Tibial nerve (tissue), 4 donors: Measurements from ENCODE around the gene NUTM2D.
"Not testable (repeated sequence)": the region's sequence is repeated elsewhere in the genome, so short reads cannot be mapped to it uniquely, and the experiment has no call there.

Experiments
- CTCF ChIP-seq, 5 experiments: fragments of 200-600 bp in 3 of 5; fragments of 450-650 bp in 2 of 5; sonication (generic) in 3 of 5; IDR thresholded peaks; one replicate each; pipeline ENCODE4 v1.5.1; 2016 to 2019; ENCODE audit warnings: antibody characterized with exemption in 5 of 5, mild to moderate bottlenecking in 3 of 5, moderate library complexity in 2 of 5
- EP300 ChIP-seq, 2 donors: sonication (generic); formaldehyde crosslinking; IDR thresholded peaks; one replicate each; pipeline ENCODE4 v1.6.1; 2017; ENCODE audit warnings: antibody characterized with exemption in 2 of 2, mild to moderate bottlenecking in 1 of 2
- POLR2A ChIP-seq, 2 donors: fragments of 450-650 bp; IDR thresholded peaks; one replicate each; pipeline ENCODE4 v1.6.1; 2017; ENCODE audit warnings: antibody characterized with exemption in 2 of 2, mild to moderate bottlenecking in 2 of 2, moderate library complexity in 2 of 2

GRCh38 chr10:87340411-87340810, 17.1 kb upstream of the NUTM2D start:
- not testable (repeated sequence) for TF ChIP-seq CTCF, POLR2A, EP300 (IDR thresholded peaks at IDR 0.05)
